ENCODE results near the gene TRAPPC3L.
A peak's percentile ranks its signal among the peaks of the same experiment; 100 is the strongest.
"Not testable (repeated sequence)": the region's sequence is repeated elsewhere in the genome, so short reads cannot be mapped to it uniquely, and the experiment has no call there.

Gene TRAPPC3L

GRCh38 chr6:116512734-116513133, 32.8 kb downstream of the TRAPPC3L start:
- DNase-seq = no peak

DNA sequence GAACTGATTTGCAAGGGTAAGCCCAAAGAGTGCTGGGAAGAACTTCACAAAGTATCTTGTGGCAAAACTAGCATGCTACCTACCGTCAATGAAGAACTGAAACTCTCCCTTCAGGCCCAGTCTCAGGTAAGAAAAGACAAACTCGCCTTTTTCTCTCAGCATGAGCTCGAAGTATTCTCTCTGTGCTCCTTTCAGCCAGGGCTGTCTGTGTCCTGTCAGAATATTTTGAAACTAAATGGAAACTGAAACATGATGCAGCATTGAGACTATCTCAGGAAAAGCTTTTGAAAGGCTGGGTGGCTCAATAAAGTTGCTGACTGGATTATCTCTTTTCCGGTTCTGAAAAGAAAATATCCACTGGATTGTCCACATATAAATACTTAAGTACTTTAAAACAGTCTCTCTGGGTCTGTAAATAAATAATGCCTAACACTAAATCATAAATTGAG, 33.3 kb downstream of the TRAPPC3L start:
- DNase-seq = no peak

DNA sequence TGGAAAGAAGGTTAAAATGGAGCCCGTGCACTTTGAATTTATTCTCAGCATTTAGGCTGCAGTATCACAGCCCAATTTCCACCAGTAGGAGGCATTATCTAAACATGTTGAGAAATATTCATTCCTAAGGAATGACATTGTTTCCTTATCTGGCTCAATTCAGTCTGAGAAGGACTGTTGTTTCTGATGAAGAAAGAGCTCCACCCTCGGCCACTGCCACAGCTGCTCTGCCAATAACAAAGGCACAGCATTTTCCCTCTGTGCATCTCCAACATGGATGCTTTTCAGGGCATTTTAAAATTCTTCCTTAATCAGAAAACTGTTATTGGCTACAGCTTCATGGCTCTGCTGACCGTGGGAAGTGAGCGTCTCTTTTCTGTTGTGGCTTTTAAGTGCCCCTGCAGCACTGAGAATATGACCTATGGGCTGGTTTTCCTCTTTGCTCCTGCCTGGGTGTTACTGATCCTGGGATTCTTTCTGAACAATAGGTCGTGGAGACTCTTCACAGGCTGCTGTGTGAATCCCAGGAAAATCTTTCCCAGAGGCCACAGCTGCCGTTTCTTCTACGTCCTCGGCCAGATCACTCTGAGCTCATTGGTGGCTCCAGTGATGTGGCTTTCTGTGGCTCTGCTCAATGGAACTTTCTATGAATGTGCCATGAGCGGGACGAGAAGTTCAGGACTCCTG, 33.9 kb downstream of the TRAPPC3L start, which contains the start of gene CALHM5:
Gene CALHM5 (plus strand): TSS at position 216 of the 687 bp plus-strand sequence. CDS start 58 bp downstream, at position 274.
- no peak for DNase-seq

DNA sequence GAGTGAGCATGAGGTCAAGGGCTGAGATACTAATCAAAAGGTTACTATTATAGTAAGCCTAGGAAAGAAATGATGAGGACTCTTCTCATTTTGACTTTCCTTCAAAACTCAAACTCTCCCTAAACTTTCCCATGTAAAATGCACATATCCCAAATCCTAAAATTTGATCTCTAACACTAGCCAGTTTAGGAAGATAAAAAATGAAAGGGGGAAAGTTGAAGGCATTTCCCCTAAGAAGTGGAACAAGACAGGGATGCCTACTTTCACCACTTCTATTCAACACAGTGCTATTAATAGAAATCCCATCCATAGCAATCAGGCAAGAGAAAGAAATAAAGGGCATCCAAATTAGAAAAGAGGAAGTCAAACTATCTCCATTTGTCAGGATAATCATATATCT, 37.0 kb downstream of the TRAPPC3L start:
- DNase-seq = no peak

- no peak for DNase-seq
These were observed 38.2 kb downstream of the TRAPPC3L start for GRCh38 chr6:116507324-116507723.

GRCh38 chr6:116500969-116501433, 44.5 kb downstream of the TRAPPC3L start:
- DNase-seq = peak in 1 of 2 donors; percentile 1

- DNase-seq = no peak
These were observed 48.3 kb downstream of the TRAPPC3L start for GRCh38 chr6:116497113-116497676.

- DNase-seq = not testable (repeated sequence)
These were observed 50.3 kb downstream of the TRAPPC3L start for GRCh38 chr6:116495161-116495560.

DNA sequence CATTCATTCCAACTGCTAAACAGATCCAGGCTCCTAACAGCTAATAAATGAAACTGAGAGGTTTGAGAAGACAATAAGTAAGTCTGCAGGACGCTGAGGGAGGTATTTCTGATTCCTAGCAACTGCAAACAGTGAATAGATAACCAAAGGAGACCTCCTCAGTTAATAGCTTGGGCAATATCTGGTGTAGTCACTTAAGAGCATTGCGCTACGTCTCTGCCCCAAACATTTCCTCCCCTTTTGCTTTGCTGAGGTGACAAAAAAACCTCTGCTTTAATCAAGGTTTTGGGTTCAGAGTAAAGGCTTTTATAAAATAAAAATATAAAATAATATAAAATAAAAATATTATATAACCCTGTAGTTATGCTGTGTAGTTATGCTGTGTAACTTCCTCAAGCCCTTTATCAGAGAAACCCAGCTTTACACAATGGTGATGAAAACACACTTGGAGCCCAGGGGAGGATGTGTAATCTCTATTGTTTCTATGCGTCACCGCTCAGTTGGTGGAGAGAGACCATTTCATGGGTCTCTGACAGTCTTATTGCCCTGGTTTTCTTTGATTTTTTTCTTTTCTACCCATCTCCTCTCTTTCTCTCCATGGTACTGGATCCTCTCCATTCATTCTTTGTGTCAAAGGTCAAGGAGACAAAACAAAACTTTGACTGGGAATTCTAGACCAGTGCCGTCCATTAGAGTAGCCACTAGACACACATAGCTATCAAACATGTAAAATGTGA, 53.0 kb downstream of the TRAPPC3L start:
- no peak for DNase-seq

DNA sequence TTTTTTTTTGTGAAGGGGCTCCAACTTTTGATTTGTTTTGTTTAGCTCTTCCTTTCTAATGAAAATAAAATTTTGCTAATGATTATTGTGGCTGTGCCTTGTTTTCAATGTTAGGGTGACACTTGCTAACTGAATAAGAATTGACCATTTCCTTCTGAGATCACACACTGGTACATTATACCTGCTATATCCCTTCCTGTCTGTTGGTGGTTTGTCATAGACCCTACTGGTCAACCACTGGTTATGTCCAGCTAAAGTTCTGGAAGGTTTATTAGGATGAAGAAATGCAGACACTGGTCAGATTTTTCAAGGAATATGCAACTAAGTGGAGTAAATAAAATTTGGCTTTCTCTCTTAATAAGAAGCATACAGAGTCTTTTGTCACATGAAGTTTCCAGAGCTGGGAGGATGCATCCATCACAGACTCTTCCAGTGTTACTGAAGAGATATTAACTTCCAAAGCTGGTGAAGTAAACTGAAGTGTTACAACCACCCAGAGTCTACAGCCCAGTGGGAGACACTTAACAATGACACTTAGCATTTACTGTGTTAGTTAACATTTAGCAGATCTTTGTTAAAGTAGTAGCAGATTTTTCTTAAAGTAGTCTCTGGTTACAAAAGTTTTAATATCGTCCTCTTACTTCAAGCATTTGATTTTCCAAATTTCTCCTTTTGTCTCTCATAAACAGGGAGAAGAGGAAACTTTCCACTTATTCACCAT, 53.7 kb downstream of the TRAPPC3L start:
- DNase-seq = no peak

DNA sequence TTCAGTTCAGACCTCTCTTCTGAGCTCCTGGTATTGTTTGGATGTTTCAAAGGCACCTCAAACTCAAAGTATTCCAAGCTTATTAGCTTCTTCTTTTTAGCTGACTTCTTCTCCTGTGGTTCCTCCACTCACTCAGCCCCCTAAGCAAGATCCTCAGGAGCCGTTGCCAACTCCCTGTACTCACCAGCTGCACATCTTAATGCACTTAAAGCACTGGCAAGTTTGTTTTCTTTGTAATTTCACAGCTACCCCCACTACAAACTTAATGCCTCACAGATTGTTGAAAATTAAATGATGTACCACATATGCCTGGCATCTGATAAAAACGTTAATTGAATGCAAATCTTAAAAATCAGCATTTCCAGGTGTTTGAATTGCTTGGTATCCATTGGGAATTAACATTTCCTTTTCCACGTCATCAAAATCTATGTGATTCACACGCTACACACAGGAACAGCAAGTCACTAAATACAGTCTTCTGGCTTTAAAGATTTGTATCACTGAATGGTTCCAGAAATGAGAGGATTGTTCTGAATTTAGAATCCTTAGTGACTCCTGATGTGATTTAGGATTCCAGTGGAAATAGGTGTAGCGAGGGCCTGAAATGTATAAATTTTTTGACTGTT, 59.8 kb downstream of the TRAPPC3L start:
- DNase-seq = no peak

DNA sequence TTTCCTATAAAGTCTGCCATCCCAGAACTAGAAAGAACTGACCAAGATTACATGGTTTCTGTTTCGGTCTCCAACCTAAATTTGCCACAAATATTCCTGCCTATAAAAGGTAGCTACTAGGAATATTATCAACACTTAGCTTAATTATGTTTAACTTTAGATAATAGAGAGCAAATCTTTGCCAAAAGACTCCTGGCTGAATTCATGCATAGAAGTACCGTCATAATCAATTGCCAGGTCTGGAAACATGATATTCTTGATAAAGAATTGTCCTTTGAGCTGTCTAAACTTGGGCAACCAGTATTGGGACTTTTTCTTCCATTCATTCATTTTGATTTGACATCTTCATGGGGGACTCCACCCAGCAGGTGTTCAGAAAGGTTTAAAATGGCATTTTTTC, 61.9 kb downstream of the TRAPPC3L start:
- DNase-seq = no peak

DNA sequence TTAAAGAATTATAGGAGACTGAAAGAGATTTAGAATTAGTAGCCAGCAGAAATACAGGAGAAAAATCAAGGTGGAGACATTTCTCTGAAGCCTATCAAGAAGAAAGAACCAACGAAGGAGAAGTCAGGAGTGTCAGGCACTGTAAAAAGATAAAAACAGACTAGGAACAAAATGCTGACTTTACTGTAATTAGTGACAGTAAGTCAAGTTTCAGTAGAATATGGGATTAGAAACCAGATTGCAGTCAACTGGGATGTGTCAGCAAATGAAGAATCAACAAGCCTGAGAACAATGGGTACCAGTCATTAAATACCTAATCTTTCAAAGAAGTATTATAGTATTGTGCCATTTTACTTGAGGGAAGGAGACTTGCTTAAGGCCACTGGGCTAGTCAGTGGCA, 62.7 kb downstream of the TRAPPC3L start:
- DNase-seq = no peak

DNA sequence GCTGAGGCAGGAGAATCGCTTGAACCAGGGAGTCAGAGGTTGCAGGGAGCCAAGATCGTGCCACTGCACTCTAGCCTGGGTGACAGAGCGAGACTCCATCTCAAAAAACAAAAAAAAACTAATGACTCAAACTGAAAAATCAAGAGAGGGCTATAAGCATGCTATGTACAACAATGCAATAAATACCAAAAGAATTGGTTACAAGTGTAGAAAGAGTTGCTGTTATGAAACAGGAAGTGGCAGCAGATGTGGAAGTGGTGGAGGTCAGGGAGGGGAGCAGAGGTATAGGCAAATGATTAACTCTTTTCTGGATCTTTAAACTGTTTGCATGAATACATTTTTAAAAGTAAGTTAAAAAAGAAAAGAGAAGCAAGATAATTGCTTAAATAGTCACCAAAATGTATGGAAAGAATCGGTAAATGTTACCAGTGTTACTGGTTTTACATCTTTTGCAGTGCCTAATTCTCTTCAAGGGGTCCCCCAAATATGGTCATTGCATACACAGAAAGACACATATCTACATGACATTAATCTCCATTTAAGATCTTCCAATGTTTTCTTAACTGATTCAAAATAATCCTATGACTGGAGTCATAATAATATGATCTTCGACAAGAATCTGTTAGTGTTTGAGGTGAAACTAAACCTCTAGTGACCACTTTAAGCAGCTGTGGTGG, 69.3 kb downstream of the TRAPPC3L start:
- DNase-seq = peak; percentile 13 to 30

DNA sequence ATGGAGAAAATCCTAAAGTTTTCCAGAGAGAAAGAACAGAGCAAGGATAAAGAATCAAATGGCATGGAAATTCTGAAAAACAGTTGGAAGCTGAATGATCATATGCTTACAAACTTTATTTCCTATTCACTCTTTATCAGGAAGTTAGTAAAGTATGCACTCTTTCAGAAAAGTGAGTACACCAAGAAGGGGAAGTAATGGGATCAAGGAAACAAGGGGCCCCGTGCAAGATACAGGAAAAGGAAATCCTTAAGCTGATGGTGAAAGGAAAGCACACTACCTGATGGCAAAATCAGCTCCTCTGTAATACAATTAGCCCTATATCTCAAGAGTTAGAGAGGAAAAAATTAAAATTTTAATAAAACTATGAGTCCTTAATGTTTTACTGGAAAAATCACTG, 70.3 kb downstream of the TRAPPC3L start:
- no peak for DNase-seq

- DNase-seq = no peak
These were observed 72.8 kb downstream of the TRAPPC3L start for GRCh38 chr6:116472706-116473105.

GRCh38 chr6:116471531-116471930, 74.0 kb downstream of the TRAPPC3L start:
- no peak for DNase-seq

GRCh38 chr6:116468293-116468692, 77.2 kb downstream of the TRAPPC3L start:
- no peak for DNase-seq

GRCh38 chr6:116467514-116467913, 78.0 kb downstream of the TRAPPC3L start:
- no peak for DNase-seq

DNA sequence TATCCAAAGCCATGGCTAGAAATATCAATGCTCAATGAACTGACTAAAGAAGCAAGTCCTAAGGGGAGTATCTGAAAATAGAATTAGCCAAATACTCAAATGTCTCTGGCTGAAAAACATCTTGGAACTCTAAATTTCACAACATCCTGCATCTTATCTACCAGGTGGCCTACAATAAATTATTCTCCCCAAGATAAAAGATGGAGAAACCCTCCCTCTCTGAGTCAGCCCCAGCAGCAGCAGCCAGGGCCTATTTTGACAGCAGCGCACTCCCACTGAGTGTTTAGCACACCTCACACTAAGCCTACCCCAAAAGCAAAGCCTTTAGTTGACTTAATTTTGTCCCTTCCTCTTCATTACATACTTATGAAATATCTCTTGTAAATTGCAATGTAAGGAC, 78.4 kb downstream of the TRAPPC3L start:
- no peak for DNase-seq

- peak in 1 of 2 donors; percentile 41 for DNase-seq
These were observed 80.2 kb downstream of the TRAPPC3L start for GRCh38 chr6:116465246-116465645.

DNA sequence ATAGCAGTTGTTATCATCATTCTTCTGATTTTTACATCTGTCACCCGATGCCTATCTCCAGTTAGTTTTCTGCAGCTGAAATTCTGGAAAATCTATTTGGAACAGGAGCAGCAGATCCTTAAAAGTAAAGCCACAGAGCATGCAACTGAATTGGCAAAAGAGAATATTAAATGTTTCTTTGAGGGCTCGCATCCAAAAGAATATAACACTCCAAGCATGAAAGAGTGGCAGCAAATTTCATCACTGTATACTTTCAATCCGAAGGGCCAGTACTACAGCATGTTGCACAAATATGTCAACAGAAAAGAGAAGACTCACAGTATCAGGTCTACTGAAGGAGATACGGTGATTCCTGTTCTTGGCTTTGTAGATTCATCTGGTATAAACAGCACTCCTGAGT, 82.2 kb downstream of the TRAPPC3L start:
- no peak for DNase-seq

Data from CD4-positive, alpha-beta T cell treated with Interleukin-1 beta for 1 hour (primary cell).